ENCODE data around the gene TRIM23.

The TRIM23 gene

GRCh38 chr5:65562731-65563701, 61.1 kb downstream of the TRIM23 start, which contains the start of the genes CENPK and PPWD1:
Gene CENPK (minus strand): TSS chr5:65563168. CDS start chr5:65554907, 8,261 bp downstream.
Gene PPWD1 (plus strand): TSS chr5:65563296. CDS start chr5:65563311, 15 bp downstream.
- DNase-seq, result peak; percentile 96

- DNase-seq, result no peak
Measured at GRCh38 chr5:65556718-65557117, 67.4 kb downstream of the TRIM23 start.

GRCh38 chr5:65556181-65556580, 68.0 kb downstream of the TRIM23 start:
- DNase-seq, result no peak

- no peak for DNase-seq
Measured at GRCh38 chr5:65555287-65555686, 68.8 kb downstream of the TRIM23 start.

GRCh38 chr5:65553941-65554340, 70.2 kb downstream of the TRIM23 start:
- no peak for DNase-seq

GRCh38 chr5:65548281-65548680, 75.9 kb downstream of the TRIM23 start:
- DNase-seq, result no peak

- DNase-seq, result no peak
Measured at GRCh38 chr5:65546141-65546540, 78.0 kb downstream of the TRIM23 start.

- no peak for DNase-seq
Measured at GRCh38 chr5:65544473-65544872, 79.7 kb downstream of the TRIM23 start.

GRCh38 chr5:65539827-65540226, 84.3 kb downstream of the TRIM23 start:
- DNase-seq, result no peak
